Measurements from ENCODE around the gene TACC2.
"Not testable (repeated sequence)": the region's sequence is repeated elsewhere in the genome, so short reads cannot be mapped to it uniquely, and the experiment has no call there.

Gene TACC2

DNA sequence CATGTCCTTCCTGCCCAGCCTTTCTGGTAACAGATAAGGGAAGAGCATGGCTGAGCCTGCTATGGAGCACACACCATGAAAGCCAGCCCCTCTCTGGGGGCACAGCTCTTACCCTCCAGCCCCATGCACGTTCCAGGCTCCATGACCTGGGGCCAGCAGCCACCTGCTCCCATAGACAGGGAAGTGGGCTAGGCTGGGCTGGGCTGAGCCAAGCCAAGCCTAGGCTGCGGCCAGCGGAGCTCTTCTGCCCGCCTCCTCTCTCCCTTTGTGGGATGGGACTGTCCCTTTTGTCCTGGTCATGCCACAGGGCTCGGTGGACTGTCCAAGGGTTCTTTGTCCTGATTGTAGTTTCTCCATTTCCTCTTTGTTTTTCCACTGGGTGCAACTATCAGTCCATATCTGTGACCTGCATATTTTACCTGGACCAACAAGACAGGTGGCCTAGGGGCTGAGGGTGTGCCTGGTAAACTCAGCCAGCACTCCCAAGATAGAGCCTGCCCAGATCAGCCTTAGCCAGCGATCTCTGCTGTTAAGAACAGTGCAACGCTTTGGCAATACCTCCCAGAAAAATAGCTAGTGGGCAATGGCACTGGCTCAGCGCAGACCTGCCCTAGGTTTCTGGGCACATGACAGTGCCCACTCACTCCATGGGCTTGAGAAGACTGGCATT, 184.9 kb downstream of the TACC2 start:
- no peak for DNase-seq

DNA sequence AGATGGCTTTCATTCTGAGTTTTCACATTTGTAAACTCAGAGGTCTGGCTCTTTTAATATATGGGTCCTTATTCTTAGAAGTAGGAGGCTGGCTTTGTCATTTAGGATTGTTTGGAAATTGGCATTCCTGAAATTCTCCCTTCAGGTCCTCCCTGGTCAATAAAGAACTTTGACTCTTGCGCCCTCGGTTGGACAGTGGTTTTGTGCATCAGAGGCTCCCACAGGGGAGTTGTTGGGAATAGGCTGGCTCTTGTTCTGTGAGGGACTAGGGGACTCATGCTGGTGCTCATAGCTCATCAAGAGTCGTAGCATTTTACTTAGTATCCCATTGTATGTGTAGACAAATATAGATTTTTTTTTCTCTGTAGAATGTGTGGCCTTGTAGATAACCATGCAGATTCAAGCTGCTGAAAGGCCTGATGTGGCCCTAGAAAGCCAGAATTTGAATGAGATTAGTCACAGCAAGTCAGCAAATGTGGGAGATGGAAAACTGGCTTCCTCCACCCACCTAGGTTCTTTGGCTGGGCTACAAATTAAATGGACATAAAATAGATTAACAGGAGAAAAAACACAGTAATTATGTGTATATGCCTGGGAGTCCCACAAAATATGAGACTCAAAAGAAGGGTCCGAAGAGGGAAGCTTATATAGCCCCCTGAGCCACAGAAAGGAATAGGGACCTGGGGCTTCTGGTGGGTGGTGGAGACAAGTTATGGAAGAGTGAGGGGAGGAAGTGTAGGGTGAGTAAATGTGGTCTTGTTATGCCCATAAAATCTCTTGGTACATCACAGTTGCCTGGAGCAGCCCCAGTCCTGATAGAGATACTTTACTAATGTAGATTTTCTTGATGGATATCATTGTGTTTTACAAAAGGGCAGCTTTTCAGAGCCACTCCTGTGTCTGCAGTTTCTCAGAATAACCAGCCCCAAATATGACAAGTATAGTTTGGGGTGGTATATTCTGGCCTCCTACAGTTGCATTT, 187.6 kb downstream of the TACC2 start:
- no peak for DNase-seq

DNA sequence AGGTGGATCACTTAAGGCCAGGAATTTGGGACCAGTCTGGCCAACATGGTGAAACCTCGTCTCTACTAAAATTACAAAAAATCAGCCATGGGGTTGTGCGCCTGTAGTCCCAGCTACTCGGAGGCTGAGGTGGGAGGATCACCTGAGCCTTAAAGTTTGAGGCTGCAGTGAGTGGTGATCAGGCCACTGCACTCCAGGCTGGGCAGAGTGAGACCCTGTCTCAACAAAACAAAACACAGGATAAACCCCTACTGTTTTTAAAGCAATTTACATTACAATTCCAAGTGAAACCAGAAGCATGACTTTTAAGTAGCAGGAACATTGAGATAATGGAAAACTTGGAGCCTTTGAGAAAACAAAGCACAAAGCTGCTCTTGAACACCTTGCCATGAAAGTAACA, 189.7 kb downstream of the TACC2 start:
- no peak for DNase-seq

DNA sequence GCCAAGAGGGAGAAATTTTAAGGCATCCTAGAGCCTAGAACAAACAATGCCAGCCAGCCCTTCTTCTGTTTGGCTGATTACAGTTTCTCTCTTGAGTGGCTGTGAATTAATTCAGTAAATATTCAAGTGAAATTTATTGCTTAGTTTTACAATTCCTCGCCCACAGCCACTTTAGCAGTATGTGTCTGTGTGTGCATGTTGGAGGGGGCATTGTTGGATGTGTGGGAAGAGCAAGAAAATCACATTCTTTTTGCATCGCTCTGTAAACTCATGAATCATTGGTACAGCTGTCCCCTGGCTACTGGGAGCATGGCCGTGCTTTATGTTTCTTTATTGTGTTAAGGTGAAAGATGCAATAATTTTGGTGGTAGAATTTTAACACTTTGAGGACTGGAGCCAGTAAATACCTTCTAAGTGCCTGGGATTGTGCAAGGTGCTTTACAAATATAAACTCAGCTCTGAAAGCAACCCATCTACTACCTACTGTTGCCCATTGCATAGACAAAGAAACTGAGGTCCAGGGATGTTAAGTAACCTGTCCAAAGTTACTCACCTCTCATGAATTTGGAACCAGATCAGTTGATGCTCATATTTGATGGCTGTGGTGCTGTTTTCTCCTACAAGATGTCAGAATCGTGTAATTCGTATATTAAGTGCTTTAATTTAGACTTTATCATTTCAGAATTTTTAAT, 192.2 kb downstream of the TACC2 start:
- no peak for DNase-seq

DNA sequence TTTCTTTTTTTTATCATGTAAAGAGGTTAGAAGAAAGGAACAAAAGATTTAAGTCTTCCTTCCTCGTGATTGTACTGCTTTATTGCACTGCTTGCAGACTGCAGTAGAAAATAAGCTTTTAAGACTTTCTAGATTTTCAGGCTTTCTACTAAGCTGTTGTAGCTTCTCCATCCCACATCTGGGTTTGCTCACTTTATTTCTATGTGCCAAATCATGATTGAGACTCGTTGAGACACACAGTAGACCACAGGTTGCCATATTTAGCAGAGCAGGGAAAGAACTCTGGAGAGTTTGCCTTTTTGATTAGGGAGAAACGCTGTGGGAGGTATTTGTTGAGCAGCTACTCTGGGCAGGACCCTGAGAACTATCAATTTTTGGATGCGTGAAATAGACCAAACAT, 192.9 kb downstream of the TACC2 start:
- DNase-seq = no peak

DNA sequence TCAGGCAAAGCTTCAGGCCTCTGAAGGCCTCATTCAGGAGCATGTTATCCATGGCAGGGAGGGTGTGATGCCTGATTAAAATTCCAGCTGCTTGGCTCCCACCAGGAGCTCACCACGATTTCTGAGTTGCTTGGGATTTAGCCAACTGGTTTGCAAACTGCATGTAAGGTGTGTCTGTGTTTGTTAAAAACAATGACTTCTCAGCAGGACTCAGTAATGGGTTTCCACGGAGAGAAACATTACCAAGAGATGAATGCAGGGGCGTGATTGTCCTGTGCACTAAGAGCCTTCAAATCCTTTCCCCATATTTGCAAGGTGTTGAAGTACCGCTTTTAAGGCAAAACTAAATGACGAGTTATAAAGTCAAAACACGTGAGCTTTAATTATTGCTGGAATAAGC, 193.3 kb downstream of the TACC2 start:
- no peak for DNase-seq

DNA sequence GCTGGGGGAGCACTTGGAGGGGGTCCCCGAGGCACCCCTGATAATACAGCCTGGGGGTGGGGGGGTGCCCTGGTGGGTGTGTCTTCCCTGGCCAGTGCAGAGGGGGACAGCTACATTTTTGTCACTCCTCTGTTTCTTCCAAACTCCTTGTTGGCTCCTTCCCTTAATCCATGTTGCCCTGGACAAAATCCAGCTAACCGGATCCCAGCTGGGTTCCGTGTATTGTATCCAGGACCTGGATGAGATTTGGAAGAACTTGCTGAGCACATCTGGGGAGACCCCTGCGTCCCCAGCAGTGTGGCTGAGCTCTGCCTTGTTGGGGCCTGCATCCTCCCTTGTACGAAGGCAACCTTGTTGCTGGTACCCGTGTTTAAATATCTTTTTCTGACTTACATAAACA, 195.3 kb downstream of the TACC2 start:
- DNase-seq = no peak

DNA sequence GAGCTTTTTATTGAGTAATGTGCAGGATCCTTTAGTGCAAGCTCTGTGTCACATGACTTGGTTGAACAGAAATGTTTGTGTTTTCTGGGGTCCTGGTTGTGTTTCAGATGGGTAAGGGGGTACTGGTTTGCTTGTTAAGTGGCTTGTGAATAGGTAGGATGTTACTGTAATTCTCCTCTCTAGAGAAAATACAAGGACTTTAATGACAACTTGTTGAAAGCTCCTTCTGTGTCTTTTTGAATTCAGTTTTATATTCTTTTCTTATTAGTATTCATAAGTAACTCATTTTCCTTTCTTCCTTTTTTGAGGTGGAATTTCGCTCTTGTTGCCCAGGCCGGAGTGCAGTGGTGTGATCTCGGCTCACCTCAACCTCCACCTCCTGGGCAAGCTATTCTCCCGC, 196.7 kb downstream of the TACC2 start:
- no peak for DNase-seq

DNA sequence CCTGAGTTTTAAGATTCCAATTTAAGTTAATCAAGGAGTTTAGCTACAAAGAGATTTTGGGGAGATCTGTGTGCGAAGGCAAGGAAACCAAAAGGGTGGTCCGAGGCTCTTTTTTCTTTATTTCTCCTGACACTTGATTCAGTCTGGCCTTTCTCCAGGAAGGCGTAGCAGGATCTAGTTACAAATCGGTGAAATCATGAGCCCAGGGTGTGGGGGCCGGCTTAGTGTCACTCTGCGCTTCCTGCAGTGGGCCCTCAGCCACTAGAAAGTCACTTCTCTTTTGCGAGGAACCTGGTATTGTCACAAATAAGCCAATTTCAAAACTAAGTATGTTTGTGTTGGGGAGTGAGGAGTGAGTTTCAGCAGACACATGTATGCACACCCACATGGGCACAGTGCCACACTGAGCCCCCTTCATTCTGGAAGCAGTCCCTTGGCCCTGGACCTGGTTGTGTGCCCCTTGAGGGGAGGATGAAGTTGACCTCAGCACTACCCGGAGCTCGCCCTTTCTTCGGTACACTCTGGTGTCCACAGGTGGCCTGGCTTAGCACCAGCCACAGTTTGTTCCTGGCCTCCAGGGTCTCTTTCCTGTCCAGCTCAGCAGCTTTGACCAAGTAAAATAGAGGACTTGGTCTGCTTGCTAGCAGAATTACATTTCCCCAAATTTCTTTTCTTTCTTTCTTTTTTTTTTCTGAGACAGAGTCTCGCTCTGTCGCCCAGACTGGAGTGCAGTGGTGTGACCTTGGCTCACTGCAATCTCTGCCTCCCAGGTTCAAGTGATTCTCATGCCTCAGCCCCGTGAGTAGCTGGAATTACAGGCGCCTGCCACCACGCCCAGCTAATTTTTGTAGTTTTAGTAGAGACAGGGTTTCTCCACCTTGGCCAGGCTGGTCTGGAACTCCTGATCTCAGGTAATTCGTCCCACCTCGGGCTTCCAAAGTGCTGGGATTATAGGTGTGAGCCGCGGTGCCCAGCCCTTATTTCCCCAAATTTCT, 198.2 kb downstream of the TACC2 start:
- DNase-seq = no peak

DNA sequence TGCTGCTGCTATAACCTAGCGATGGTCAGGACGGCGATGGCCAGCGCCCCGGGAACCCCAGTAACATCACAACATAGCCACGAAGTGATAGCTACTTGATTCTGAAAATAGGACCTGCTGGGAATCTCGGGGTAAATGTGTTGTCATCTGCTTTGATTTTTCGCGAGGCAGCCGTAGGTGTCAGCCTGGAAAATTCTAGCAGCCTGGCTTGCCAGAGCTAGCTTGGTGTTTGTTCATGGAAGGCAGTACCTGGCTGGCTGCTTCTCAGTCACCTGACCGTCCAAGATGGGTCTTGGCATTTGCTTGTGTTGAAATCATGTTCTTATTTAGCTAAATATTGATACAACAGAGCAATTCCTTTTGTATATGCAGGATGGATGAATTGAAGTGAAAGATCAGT, 199.7 kb downstream of the TACC2 start:
- no peak for DNase-seq

DNA sequence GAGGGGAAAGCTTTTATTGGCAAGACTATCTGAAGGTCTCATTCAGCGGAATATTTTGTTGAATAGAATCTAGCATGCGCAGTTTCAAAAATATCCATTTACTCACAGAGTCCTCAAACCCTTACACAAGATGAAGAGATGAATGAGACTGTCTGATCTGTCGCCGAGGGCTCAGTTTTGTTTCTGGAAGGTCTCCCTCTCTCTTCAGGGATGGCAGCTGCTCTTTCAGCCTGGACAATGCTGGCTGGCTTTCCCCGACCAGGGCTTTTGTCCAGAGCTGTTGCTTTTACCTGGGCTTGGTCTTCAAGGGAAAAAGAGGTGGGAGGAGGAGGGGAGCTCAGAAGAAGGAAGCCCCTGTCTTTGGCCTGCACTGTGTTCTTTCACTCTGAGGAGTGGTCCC, 200.2 kb downstream of the TACC2 start:
- DNase-seq = no peak

DNA sequence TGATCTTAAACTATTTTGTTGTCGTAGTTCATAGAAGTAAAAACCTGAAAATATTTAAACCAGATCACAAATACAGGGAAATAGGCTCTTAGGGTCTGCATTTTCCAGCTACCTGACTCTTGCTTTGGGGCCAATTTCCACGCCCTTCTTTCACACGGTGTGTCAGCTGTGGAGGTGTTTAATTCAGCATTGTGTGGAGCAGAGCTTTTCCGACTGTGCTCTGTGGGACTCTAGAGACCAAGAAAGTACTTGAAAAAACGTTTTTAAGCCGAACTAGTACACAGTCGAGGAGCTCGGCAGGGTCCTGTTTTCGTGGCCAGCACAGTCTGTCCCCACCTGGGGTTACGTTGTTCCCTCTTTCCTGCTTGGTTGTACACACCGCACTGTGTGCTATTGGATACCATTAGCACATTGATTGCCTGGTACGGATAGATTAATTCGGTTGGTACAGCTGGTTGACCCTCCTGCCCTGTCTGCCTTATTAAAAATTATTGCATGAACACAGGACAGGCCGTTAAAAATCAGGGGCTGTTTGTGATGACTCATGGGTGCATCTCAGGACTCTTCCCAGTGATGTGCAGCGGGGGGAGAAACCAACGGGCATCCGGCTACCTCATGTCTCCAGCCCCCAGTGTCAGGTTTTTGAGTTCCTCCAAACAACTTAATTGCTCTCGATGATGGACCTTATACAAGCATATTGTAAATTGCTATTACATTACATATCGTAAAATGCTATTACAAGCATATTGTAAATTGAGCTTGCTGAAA, 201.4 kb downstream of the TACC2 start:
- no peak for DNase-seq

DNA sequence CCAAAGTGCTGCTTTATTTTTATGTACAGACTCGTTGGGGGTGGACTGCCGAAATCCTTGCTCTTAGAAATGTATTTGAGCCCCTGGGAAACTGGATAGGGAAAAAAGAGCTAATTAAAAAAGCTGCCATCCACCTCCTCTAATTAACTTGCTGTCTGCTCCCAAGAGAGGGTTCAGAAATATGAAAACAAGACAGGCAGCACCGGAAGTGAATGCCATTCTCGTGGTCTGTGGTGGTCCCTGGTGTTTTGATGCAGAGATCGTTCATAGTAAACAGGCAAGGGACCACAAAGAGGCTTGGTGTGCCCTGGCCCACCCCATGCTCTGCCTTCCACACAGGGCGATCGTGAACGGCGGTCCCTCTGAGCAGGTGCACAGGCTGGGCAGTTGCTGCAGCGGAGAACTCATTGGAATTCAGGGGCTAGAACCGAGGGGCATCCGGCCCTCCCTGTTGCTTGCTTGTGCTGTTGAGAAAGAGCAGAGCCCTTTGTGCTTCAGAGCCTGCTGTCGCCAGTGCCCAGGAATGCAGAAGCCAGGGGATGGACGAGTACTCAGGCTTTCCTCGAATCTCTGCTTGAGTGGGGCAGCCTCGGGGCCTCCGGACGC, 203.1 kb downstream of the TACC2 start:
- DNase-seq = no peak

DNA sequence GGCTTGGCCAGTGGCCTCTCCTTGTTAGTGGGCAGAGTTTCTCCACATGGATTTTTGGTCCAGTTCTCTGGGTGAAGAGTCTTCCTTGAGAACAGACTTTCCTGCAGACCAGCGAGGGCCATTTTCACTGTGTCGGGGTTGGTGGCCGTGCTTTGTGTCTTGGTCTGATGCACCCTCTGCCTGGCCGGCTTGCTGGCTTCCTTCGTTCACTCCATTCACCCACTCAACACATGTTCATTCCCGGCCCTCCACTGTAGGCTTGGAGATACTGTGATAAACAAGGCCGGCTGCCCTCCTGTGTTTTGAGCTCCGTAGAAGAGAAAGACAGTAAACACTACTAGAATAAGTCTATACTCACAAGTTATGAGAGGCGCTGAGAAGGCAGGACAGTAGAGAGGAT, 205.3 kb downstream of the TACC2 start:
- no peak for DNase-seq

DNA sequence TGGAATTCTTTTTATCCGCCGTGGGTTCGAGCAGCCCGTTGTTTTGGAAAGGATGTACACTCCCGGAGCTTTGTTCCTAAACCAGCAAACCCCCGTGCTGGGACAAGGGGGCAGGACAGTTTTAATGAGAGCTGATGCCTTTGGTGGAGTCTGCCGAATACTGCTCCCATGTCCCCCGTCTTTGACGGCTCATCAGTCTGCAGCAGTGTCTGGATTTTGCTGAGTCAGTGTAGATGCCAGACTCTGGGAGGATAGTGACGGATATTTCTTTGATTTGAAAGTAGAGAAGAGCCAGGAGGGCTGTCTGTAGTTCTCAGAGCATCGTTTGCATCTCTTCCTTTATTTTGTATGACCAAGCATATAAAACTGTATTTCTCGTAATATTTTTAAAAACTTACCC, 207.3 kb downstream of the TACC2 start:
- DNase-seq = no peak

DNA sequence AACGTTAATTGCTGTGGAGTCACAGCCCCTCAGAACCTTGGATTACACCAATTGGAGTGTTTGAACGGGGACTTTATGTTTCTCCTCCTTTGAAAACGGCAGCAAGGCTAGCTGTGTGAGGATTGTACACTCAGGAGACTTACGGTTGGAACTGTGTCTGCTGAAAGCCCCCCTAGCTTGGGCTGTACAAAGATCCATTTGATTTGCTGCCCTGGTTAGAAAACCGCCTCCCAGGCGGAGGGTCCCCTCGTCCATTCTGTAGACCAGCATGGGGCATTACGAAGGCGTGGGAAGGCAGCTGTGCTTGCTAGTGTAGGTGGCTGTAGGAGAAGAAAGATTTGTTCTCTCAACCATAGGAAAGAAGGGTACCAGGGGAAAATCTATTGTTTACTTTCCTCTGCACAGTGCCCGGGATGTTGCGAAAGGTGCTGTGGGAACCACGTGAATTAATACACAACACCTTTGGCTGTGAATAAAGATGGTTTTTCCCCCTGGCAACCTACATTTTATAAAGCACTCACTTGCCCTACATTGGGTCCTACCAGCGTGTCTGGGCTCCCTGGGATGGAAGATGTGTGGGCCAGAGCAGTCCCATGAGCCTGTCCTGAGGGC, 208.8 kb downstream of the TACC2 start:
- no peak for DNase-seq

DNA sequence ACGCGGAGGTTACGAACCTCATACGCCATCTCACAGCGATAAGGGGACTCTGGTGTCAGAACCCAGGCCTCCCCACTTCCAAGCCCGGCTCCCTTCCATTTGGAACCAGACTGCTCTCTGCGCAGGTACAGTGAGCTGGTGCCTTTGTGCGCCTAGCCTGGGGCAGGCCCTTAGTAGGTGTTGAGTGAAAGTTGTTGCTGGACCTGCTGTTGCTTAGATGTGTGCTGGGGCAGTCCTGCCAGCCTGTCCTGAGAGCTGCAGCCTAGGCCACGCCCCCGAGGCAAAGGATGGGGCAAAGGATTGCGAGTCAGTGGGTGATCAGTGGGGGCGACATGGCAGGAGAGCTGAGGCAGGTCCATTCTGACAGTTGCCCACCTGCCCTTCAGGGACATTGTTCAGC, 209.7 kb downstream of the TACC2 start:
- no peak for DNase-seq

DNA sequence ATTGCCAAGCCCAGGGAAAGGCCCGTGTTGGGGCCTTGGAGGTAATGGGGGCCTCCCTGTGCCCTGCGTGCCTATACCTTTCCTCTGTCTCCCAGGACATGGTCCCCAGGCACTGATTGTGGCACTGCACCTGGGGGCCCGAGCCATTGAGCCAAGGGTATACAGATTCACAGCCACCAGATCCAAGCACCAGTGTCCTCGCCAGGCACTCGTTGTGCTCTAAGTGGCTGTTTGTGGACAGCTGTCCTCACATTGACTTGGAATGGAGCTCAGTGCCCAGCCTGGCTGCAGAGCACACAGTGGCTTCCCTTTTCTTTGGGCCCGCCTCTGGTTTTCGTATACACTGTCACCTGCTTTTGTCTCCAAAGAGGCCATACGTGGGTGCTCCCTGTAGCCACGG, 210.1 kb downstream of the TACC2 start:
- DNase-seq = no peak

DNA sequence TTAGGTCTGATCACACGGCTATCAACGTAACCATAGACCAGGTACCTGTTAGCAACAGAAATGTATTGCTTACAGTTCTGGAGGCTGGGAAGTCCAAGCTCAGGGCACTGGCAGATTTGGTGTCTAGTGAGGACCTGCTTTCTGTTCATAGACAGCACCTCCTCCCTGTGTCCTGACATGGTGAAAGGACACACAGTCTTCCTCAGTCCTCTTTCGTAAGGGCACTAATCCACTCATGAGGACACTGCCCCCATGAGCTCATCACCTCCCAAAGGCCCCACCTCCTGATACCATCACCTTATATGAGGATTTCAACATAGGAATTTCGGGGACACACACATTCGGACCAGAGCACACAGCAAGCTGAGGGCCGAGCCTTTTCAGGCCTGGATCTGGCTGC, 210.7 kb downstream of the TACC2 start:
- DNase-seq = no peak

DNA sequence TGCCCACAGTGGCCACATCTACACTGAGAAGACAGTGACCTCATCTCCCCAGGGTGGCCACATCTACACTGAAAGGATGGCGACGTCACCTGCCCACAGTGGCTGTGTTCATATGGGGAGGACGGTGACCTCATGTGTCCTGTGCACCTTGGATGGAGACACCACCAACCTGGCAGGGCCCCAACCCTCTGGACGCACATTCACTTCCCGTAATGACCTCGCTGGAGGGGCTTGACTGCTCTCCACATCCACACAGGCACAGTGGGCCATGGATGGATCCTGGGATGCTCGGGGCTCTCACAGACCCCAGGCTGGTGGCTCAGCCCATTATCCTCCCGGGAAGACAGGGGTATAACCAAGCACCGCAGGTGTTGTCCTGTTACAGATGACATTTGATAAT, 212.4 kb downstream of the TACC2 start:
- DNase-seq = no peak

DNA sequence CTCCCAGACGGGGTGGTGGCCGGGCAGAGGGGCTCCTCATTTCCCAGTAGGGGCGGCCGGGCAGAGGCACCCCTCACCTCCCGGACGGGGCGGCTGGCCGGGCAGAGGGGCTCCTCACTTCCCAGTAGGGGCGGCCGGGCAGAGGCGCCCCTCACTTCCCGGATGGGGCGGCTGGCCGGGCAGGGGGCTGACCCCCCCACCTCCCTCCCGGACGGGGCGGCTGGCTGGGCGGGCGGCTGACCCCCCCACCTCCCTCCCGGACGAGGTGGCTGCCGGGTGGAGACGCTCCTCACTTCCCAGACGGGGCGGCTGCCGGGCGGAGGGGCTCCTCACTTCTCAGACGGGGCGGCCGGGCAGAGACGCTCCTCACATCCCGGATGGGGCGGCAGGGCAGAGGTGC, 214.2 kb downstream of the TACC2 start:
- DNase-seq = not testable (repeated sequence)

Data from stimulated activated CD4-positive, alpha-beta T cell treated with anti-CD3 and anti-CD28 coated beads, Interleukin-12 subunit alpha, Interleukin-12 subunit beta, amount 100 ng/mL, for 4 hours (primary cell).